Measurements from ENCODE around the gene FGF21. TPM values are rescaled to one million over a fixed set of nuclear protein-coding genes. Genes with fewer than 3 reads are reported as not detected.

Gene FGF21
- total RNA-seq, 2 experiments from 2014 or later, result not detected

DNA sequence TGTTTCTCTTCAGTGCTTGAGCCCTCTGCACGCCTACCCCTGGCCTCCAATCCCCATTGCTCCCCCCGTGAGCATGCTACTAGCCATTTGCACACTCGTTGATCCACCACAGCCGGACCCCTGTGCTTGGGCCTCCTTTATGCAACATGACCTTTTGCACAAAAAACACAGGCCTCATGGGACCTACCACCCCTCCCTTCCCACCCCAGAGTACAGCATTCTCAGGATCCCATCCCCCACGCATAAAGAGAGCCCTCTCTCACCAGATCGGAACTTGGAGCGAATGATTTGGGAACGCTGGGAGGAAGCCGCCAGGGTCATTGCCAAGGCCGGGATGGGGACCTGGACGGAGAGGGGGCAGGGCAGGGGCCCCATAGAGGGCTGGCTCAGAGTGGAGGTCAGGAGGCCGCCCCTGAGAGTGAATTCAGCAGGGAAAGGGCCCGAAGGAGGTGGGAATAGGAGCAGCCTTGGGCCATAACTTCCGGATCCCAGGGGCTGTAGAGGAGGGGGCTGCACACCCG is 36.6 kb upstream of the FGF21 start:
- Mint-ChIP-seq H3K27ac (no peak overlapping the region), H3K4me1 (ENCODE audit: low read depth) (peaks cover 28% of the 10 kb centered on the region), H3K36me3 (ENCODE audit: low read depth) (no peaks in the 10 kb centered on the region), H3K4me3 (no peak overlapping the region), H3K27me3 (ENCODE audit: low read depth) (peaks cover 2% of the 10 kb centered on the region), H3K9me3 (ENCODE audit: insufficient read depth) (no peaks in the 10 kb centered on the region)
- ChIA-PET POLR2A (interaction anchor here (0.9 kb wide), 1 partner anchor 81 kb away, joined by 3 read pairs; no protein-coding TSS in a partner anchor), CTCF (no interaction called here)
- ATAC-seq, result no peak
- no peak for DNase-seq

DNA sequence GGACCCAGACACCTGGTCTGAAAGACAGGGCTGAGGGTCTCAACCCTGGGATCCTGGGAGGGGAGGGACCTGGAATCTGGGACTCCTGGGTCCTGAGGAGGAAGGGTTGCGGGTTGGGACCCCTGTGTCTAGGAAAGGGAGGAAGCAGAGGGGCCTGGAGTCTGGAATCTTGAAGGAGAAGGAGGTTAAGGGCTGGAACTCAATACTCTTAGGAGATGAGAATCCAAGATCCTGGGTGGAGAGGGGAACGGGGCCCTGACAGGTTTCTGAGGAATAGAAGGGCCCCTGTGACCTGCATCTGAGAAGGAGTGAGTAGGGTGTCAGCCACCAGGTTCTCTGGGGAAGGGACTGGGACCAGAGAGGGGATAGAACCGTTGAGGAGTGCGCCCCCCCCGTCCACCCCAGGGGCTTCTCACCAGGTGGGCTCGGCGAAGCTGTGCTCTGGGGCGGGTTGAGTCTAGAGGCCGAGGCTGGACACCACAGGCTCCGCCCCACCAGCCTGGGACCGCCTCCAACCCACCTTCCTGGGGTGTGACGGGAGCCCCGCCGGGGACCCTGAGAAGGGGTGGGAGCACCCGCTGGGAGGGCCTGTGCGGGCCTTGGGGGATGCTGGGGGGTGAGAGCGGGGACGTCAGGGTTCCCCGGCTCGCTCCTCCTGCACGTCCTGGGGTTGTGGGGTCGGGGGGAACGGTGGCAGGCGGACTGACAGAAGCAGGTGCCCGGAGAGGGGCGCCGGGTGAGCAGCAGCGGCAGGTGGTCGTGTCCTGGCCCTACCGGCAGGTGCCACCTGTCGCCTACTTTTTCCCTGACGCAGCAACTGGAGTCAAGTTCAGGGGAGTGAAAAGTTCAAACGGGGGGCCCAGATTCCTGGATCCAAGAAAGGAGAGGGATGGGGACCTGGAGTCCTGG is 35.8 kb upstream of the FGF21 start, which contains the start of gene MAMSTR:
Gene MAMSTR (minus strand): TSS at position 463 of the 909 bp plus-strand sequence. CDS start 694 bp downstream, outside the sequence.
- POLR2A ChIA-PET, result no interaction called here
- no peaks in the 10 kb centered on the region for H3K9me3 Mint-ChIP-seq (ENCODE audit: insufficient read depth)

DNA sequence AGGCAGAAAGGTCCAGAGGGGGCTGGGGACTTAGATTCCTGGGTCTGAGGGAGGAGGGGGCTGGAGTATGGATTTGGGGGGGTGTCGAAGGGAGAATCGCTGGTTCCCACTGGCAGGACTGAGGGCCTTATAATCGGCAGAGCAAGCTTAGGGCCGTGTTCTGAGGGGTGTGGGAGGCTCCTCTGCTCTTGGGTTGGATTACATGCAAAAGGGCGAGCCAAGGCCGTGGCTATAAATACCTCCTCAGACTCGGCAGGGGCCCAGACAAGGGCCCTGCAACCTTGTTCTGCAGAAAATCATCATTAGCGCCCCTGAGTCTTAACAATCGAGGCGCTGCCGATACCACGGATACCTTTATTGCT is 35.1 kb upstream of the FGF21 start:
- H3K27ac Mint-ChIP-seq, result peak overlapping the region; percentile 97
- peaks cover 2% of the 10 kb centered on the region for H3K27me3 Mint-ChIP-seq (ENCODE audit: low read depth)
- peak overlapping the region; percentile 86 for H3K4me3 Mint-ChIP-seq
- ChIA-PET CTCF (interaction anchor here (0.8 to 1.2 kb wide), 5 partner anchors 18 to 75 kb away, joined by 3 to 6 read pairs (median 4); partner anchors contain the start of gene CA11), POLR2A (interaction anchor here (1.6 kb wide), 1 partner anchor 19 kb away, joined by 6 read pairs; no protein-coding TSS in a partner anchor)
- ATAC-seq (peak; percentile 11), DNase-seq (no peak)
- H3K4me1 Mint-ChIP-seq (ENCODE audit: low read depth), result peaks cover 25% of the 10 kb centered on the region
- peaks cover 4% of the 10 kb centered on the region for H3K9me3 Mint-ChIP-seq (ENCODE audit: insufficient read depth)
- peaks cover 6% of the 10 kb centered on the region for H3K36me3 Mint-ChIP-seq (ENCODE audit: low read depth)

More for the DNA sequence above, 35.8 kb upstream of the FGF21 start, which contains the start of gene MAMSTR:
- H3K4me1 Mint-ChIP-seq (ENCODE audit: low read depth), result peaks cover 25% of the 10 kb centered on the region
- peak within 1 kb of the TSS; percentile 97 for H3K27ac Mint-ChIP-seq
- DNase-seq (no peak), ATAC-seq (no peak)
- CTCF ChIA-PET, result no interaction called here
- H3K27me3 Mint-ChIP-seq (ENCODE audit: low read depth), result peaks cover 2% of the 10 kb centered on the region
- no peaks in the 10 kb centered on the region for H3K36me3 Mint-ChIP-seq (ENCODE audit: low read depth)
- peak within 1 kb of the TSS; percentile 86 for H3K4me3 Mint-ChIP-seq

DNA sequence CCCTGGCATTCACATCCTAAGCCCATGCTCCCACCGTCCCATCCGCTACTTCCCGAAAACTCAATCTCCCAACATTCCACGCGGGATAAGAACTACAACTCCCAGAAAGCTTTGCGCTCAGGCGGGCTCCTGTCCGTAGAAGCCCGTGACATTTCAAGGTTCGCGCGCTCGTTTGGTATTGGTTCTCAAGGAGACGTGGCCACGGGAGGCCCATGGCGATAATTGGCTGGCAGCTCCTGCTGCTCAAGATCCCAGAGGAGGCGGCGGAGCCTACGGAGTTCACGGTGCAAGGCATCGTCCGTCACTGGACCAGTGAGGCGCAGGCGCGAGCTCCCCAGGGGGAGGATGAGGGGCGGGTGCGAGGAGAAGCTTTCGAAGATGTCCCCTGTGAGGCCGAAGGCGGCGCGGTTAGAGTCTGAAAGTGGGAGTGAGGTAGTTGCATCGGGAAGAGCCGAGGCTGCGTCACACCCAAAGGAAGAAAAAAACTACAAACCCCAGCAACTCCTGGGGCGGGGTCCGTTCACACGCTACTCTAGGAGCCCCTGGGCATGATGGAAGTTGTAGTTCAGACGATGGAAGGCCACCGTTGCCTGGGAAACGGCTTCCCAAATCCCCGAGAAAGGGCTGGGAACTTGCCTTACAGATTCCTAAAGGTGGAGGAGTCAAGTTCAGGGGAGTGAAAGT is 34.6 kb upstream of the FGF21 start:
- Mint-ChIP-seq H3K27me3 (ENCODE audit: low read depth) (peaks cover 2% of the 10 kb centered on the region), H3K9me3 (ENCODE audit: insufficient read depth) (peaks cover 8% of the 10 kb centered on the region), H3K4me3 (peak overlapping the region; percentile 86), H3K36me3 (ENCODE audit: low read depth) (peaks cover 10% of the 10 kb centered on the region), H3K27ac (peak overlapping the region; percentile 97), H3K4me1 (ENCODE audit: low read depth) (peaks cover 28% of the 10 kb centered on the region)
- ATAC-seq (peak; percentile 97), DNase-seq (peak; percentile 97)
- ChIA-PET POLR2A (interaction anchor here (0.6 to 1.6 kb wide), 2 partner anchors 18 to 399 kb away, joined by 3 to 6 read pairs; no protein-coding TSS in a partner anchor), CTCF (interaction anchor here (0.8 to 1.2 kb wide), 5 partner anchors 18 to 75 kb away, joined by 3 to 6 read pairs (median 4); partner anchors contain the start of gene CA11)

DNA sequence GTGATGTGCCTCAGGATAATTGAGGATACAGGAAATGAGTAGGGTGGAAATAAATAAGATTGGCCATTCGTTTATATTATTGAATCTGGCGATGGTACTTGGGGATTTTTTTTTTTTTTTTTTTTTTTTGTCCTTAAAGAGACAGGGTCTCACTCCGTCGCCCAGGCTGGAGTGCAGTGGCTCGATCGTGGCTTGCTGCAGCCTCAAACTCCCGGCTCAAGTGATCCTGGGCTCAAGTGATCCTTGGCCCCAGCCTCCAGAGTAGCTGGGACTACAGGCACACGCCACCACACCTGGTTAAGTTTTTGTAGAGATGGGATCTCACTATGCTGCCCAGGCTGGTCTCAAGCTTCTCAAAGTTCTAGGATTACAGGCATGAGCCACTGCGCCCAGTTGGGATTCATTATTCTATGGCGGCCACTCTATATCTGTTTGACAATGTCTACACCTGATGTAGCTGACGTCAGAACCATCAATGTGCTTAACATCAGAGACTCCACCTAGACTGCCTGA is 33.1 kb upstream of the FGF21 start:
- Mint-ChIP-seq H3K4me3 (no peak overlapping the region), H3K27me3 (ENCODE audit: low read depth) (peaks cover 2% of the 10 kb centered on the region), H3K27ac (no peak overlapping the region), H3K4me1 (ENCODE audit: low read depth) (peaks cover 40% of the 10 kb centered on the region), H3K36me3 (ENCODE audit: low read depth) (peaks cover 21% of the 10 kb centered on the region), H3K9me3 (ENCODE audit: insufficient read depth) (peaks cover 16% of the 10 kb centered on the region)
- DNase-seq (no peak), ATAC-seq (no peak)
- POLR2A ChIA-PET, result no interaction called here
- CTCF ChIA-PET, result no interaction called here

DNA sequence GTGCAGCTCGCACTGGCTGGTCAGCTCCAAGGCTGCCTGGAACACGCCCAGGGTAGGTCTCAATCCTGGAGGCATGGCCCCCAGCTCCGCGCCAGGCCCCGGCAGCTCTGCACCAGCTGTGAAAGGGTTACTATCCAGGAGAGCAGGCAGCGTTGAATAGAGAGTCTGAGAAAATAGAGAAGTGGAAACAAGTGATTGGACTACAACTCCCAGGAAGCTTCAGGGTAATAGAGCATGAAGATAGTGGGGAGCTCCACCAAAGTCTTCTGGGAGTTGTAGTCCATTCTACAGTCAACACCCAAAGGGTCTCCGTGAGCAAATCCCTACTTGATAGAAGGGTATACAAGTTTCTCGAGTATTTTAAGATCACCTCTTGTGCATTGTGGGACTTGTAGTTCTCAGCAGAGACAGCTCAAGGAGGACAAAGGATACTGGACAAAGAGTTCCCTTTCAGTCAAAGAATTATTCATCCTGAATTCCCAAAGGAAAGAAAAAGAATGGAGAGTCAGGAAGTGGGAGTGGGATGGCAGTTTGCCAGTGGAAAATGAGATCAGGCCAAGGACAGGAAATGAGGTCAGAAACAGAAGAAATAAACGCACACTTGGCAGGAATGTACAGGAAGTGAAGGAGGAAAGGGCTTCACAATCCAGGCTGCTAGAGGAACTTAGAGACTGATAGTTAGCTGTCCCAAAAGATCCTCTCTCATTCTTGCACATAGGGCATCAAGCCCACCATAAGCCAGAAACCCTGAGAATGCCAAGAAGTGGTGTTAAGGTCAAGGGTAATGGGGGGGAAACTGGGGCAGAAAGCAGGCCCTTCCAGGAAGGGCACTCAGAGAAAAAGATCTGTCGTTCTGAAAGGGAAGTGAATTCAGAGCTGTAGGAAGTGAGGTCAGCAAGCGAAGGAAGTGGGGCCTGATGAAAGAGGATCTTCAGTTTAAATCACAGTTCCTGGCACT is 30.2 kb upstream of the FGF21 start:
- peaks cover 28% of the 10 kb centered on the region for H3K36me3 Mint-ChIP-seq (ENCODE audit: low read depth)
- CTCF ChIA-PET, result interaction anchor here (0.6 to 2.5 kb wide), 11 partner anchors 8 to 412 kb away, joined by 3 to 15 read pairs (median 4); partner anchors contain the start of genes CA11 and RUVBL2
- peaks cover 16% of the 10 kb centered on the region for H3K9me3 Mint-ChIP-seq (ENCODE audit: insufficient read depth)
- H3K4me3 Mint-ChIP-seq, result peak overlapping the region; percentile 13
- H3K27ac Mint-ChIP-seq, result peak overlapping the region; percentile 97
- POLR2A ChIA-PET, result interaction anchor here (0.7 to 1.2 kb wide), 3 partner anchors 10 to 239 kb away, joined by 3 to 4 read pairs (median 3); no protein-coding TSS in a partner anchor
- no peaks in the 10 kb centered on the region for H3K27me3 Mint-ChIP-seq (ENCODE audit: low read depth)
- ATAC-seq, result peak; percentile 28
- DNase-seq, result peak; percentile 63
- H3K4me1 Mint-ChIP-seq (ENCODE audit: low read depth), result peaks cover 39% of the 10 kb centered on the region

DNA sequence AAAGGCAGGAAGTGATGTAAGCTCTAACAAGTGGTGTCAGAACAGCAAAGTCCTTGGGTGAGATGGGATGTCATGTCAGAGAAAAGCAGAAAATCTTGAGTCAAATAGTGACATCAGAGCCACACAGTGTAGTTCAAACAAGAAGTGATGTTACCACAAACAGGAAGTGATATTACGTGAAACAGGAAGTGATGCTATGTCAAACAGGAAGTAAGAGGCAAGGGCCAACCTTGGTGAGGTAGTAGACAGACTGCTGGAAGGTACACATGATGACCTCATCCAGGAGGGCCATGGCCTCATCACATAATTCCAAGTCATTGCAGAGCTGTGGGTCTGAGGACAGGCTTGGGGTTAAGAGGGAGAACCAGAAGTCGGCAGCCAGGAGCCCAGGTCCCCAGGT is 28.8 kb upstream of the FGF21 start:
- Mint-ChIP-seq H3K4me3 (peak overlapping the region; percentile 22), H3K36me3 (ENCODE audit: low read depth) (peaks cover 28% of the 10 kb centered on the region), H3K4me1 (ENCODE audit: low read depth) (peaks cover 26% of the 10 kb centered on the region), H3K27me3 (ENCODE audit: low read depth) (peaks cover 4% of the 10 kb centered on the region), H3K27ac (peak overlapping the region; percentile 97), H3K9me3 (ENCODE audit: insufficient read depth) (peaks cover 16% of the 10 kb centered on the region)
- POLR2A ChIA-PET, result interaction anchor here (1.0 kb wide), 1 partner anchor 13 kb away, joined by 3 read pairs; no protein-coding TSS in a partner anchor
- ATAC-seq (peak; percentile 75), DNase-seq (peak; percentile 66)
- CTCF ChIA-PET, result interaction anchor here (1.0 to 2.5 kb wide), 3 partner anchors 9 to 51 kb away, joined by 3 to 15 read pairs (median 9); no protein-coding TSS in a partner anchor

DNA sequence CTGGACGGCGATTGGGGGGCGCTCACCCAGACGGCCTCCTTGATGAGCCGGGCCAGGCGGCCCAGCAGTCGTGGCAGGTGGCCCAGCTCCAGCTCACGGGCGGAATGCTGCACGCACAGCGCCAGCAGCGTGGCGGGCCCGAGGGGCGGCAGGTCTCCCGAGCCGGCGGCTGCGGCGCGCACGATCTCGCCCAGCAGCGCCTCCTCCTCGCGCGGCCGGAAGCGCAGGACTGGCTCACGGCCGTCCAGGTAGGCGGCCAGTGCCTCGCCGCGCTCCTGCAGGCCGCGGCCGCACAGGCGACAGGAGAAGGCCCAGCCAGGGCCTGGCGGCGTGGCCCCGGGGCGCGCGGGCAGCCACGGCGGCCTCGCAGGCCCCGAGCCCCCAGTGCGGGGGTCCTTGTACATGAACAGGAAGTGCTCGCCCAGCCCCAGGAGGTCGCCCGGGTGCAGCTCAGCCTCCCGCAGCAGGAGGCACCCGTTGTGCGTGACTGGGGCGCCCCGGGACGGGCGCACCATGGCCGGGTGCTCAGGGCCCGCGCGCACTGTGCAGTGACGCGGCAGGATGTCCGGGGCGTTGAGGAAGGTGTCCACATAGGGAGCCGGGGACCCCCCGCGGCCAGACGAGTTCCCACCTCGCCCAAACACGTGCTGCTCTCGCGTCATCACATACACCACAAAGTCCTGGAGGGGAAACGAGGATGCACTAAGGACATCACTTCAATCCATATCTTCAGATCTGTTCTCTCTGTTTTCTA is 26.2 kb upstream of the FGF21 start:
- DNase-seq (no peak), ATAC-seq (no peak)
- Mint-ChIP-seq H3K27ac (no peak overlapping the region), H3K9me3 (ENCODE audit: insufficient read depth) (peaks cover 16% of the 10 kb centered on the region), H3K4me1 (ENCODE audit: low read depth) (peaks cover 24% of the 10 kb centered on the region), H3K27me3 (ENCODE audit: low read depth) (peaks cover 11% of the 10 kb centered on the region), H3K36me3 (ENCODE audit: low read depth) (peaks cover 28% of the 10 kb centered on the region), H3K4me3 (no peak overlapping the region)
- CTCF ChIA-PET, result no interaction called here
- POLR2A ChIA-PET, result no interaction called here

DNA sequence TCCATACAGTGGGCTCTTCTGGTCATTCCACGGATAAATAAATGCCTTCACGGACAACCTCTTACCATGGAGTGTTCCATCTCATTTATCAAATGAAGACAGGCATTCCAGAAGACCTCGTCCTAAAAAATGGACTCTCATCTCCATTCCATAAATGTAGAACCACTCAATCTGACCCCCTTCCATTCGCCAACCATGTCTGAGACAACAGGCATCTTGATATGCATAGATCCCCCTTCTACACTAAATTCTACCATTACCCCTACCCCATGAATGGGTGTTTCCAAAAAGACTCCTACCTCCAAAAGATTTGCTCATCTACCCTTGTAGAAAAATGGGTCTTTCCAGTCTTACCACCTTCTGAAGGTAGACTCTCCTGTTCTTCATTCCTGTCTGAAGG is 23.9 kb upstream of the FGF21 start:
- peaks cover 15% of the 10 kb centered on the region for H3K36me3 Mint-ChIP-seq (ENCODE audit: low read depth)
- ATAC-seq, result no peak
- H3K4me3 Mint-ChIP-seq, result no peak overlapping the region
- no peak overlapping the region for H3K27ac Mint-ChIP-seq
- ChIA-PET POLR2A (no interaction called here), CTCF (no interaction called here)
- no peak for DNase-seq
- H3K4me1 Mint-ChIP-seq (ENCODE audit: low read depth), result peaks cover 7% of the 10 kb centered on the region
- peaks cover 4% of the 10 kb centered on the region for H3K9me3 Mint-ChIP-seq (ENCODE audit: insufficient read depth)
- peaks cover 11% of the 10 kb centered on the region for H3K27me3 Mint-ChIP-seq (ENCODE audit: low read depth)

DNA sequence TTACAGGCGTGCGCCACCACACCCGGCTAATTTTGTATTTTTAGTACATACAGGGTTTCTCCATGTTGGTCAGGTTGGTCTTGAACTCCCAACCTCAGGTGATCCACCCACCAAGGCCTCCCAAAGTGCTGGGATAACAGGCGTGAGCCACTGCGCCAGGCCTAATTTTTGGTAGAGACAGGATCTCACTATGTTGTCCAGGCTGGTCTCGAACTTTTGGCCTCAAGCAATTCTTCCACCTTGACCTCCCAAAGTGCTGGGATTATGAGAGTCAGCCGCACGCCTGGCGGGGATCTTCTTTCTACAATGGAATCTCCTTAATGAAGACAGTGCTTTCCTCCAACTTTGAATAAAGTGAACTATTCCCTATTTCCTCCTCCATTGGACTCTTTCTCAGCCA is 20.7 kb upstream of the FGF21 start:
- ChIA-PET POLR2A (no interaction called here), CTCF (no interaction called here)
- Mint-ChIP-seq H3K4me3 (no peak overlapping the region), H3K27ac (no peak overlapping the region), H3K9me3 (ENCODE audit: insufficient read depth) (no peaks in the 10 kb centered on the region), H3K36me3 (ENCODE audit: low read depth) (no peaks in the 10 kb centered on the region), H3K4me1 (ENCODE audit: low read depth) (peaks cover 11% of the 10 kb centered on the region), H3K27me3 (ENCODE audit: low read depth) (peaks cover 11% of the 10 kb centered on the region)
- DNase-seq, result no peak
- ATAC-seq, result no peak

All from activated CD8-positive, alpha-beta T cell treated with anti-CD3 and anti-CD28 coated beads, Interleukin-2, amount 10 ng/mL, durations not matched to agents 7 days and 5 days (primary cell).